Upper lobe of left lung (tissue), 6 donors: Measurements from ENCODE around the gene CYP2J2. TPM values are rescaled to one million over a fixed set of nuclear protein-coding genes. Genes with fewer than 3 reads are reported as not detected.
A peak's percentile ranks its signal among the peaks of the same experiment; 100 is the strongest.

Experiments used
- ATAC-seq, 2 donors: fragments of 200-7000 bp; cut with Tn5 transposase; one replicate each; pipeline ENCODE4 v1.9.1; 2022; ENCODE audit warnings: mild to moderate bottlenecking in 2 of 2, moderate library complexity in 2 of 2; ENCODE audit not compliant: low FRiP score in 2 of 2
- DNase-seq, 2 donors: peaks; one replicate each; pipeline ENCODE4 v3.0.0-alpha.2; 2019 to 2020
- H3K27ac ChIP-seq, 4 donors: fragments of 200-600 bp; sonication (generic); one replicate each; pipeline ENCODE4 v1.5.1; 2016 to 2019
- H3K27me3 ChIP-seq, 4 donors: fragments of 200-600 bp; sonication (generic); one replicate each; pipeline ENCODE4 v1.5.1; 2017 to 2019
- H3K36me3 ChIP-seq, 4 donors: fragments of 200-600 bp; sonication (generic); one replicate each; pipeline ENCODE4 v1.5.1; 2016 to 2019
- H3K4me1 ChIP-seq, 4 donors: fragments of 200-600 bp; sonication (generic); one replicate each; pipeline ENCODE4 v1.5.1; 2018 to 2019
- H3K4me3 ChIP-seq, 4 donors: fragments of 200-600 bp; sonication (generic); one replicate each; pipeline ENCODE4 v1.5.1; 2017 to 2019; ENCODE audit warnings: mild to moderate bottlenecking in 2 of 4, moderate library complexity in 1 of 4
- H3K9me3 ChIP-seq, 4 donors: fragments of 200-600 bp; sonication (generic); one replicate each; pipeline ENCODE4 v1.5.1; 2018 to 2019
- CTCF ChIP-seq, 6 experiments: fragments of 450-650 bp in 4 of 6; fragments of 200-600 bp in 2 of 6; sonication (generic) in 2 of 6; IDR thresholded peaks; one replicate each; pipeline ENCODE4 v1.5.1; 2016 to 2019; ENCODE audit warnings: antibody characterized with exemption in 6 of 6
- EP300 ChIP-seq, 4 donors: sonication (generic); formaldehyde crosslinking; IDR thresholded peaks; one replicate each; pipeline ENCODE4 v1.5.1; 2017; ENCODE audit warnings: antibody characterized with exemption in 4 of 4, control low read depth in 2 of 4
- POLR2A ChIP-seq, 4 donors: fragments of 450-650 bp; IDR thresholded peaks; one replicate each; pipeline ENCODE4 v1.5.1; 2016 to 2017; ENCODE audit warnings: antibody characterized with exemption in 4 of 4, mild to moderate bottlenecking in 2 of 4
- POLR2AphosphoS5 ChIP-seq, 2 donors: sonication (generic); formaldehyde crosslinking; IDR thresholded peaks; one replicate each; pipeline ENCODE4 v1.5.1; 2017; ENCODE audit warnings: antibody characterized with exemption in 2 of 2
- WGBS, 2 donors: methylation state at CpG; one replicate each; pipeline ENCODE4 v1.1.5; 2017 to 2018; 5-methylcytosine and 5-hydroxymethylcytosine counted together
- total RNA-seq, 6 donors: library from RNA; depleted of rRNA in 4 of 6; stranded (reverse); fragments of >200 nt in 4 of 6; gene quantifications; one replicate each; pipeline versions ENCODE4 v1.1.0 to v1.2.1, GENCODE V29; 2016 to 2021
- donor health status: DM: no; HTN: no; CAD: no; lungs with moderate emphysema.
- donor health status: DM: no; HTN: yes; CAD: no; lungs with severe emphysema.

The CYP2J2 gene
- total RNA-seq, 6 donors from 2014 or later, result 1.4 to 13.1 (median 1.8) TPM

DNA sequence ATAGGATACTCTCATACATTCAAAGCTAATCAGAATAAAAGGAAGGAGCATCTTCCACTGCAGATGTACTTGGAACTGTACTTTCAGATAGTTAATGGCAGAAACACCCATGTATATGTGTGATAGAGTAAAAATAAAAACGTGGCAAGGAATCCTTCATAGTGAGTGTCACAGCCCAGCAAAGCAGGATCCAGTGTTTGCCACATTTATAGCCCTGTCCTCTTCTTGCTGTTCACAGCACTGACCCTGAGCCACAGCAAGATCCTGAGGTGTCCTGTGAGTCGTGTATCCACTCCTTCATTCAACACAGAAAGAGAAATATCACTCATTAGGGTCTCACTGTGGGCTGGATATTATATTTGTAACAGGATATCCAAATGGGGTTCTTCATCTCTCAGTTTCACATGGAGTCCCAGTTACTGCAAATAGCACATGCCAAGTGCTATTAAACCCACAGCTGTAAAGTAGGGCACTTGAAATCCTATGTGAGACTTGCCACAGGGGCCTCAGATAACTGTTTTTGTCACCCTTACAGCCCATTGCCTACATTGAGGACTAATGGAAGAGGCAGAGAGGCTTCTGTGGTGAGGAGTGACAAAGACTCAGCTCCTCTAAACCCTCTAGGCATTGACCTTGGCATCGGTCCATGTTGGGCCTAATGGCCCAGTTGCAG is 41.3 kb downstream of the CYP2J2 start:
- TF ChIP-seq POLR2A (IDR thresholded peaks at IDR 0.05) (no peak), POLR2AphosphoS5 (IDR thresholded peaks at IDR 0.05) (no peak), CTCF (IDR thresholded peaks at IDR 0.05) (no peak), EP300 (IDR thresholded peaks at IDR 0.05) (no peak)
- Histone ChIP-seq H3K36me3 (no peaks in the 10 kb centered on the region), H3K4me1 (peaks cover 0 to 1% (median 0%) of the 10 kb centered on the region in 4 donors), H3K27ac (no peak overlapping the region), H3K9me3 (peaks cover 0 to 5% (median 0%) of the 10 kb centered on the region in 4 donors), H3K4me3 (no peak overlapping the region), H3K27me3 (no peaks in the 10 kb centered on the region)
- 55 to 67% methylated on average over 3 of the region's 3 CpGs for WGBS, 2 donors
- ATAC-seq, result no peak
- DNase-seq, result no peak

DNA sequence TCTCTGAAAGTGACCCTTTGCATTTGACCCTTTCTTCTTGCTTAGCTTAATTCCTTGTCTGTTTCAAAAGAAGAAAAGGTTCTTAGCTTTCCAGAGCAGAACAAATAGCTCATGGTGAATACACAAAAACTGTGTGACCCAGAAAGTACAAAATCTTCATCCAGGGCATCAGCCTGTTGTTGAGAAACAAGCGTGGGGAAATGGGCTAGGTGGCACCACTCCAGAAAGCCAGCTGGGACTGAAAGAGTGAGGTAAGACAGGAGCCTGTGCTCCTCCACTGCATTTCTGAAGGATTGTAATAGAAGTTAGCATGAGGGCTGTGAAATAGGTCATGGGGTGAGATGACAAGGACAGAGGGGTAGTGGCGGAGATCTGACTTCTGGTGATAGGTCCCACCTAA is 45.8 kb downstream of the CYP2J2 start:
- Histone ChIP-seq H3K4me1 (peaks cover 0 to 6% (median 3%) of the 10 kb centered on the region in 4 donors), H3K9me3 (peaks cover 0 to 6% (median 4%) of the 10 kb centered on the region in 4 donors), H3K4me3 (no peak overlapping the region), H3K27me3 (no peaks in the 10 kb centered on the region), H3K36me3 (no peaks in the 10 kb centered on the region), H3K27ac (no peak overlapping the region)
- TF ChIP-seq EP300 (IDR thresholded peaks at IDR 0.05) (no peak), CTCF (IDR thresholded peaks at IDR 0.05) (no peak), POLR2A (IDR thresholded peaks at IDR 0.05) (no peak), POLR2AphosphoS5 (IDR thresholded peaks at IDR 0.05) (no peak)
- 74% methylated on average over 2 of the region's 2 CpGs for WGBS, 2 donors
- ATAC-seq (peak in 1 of 2 donors; percentile 49), DNase-seq (no peak)

DNA sequence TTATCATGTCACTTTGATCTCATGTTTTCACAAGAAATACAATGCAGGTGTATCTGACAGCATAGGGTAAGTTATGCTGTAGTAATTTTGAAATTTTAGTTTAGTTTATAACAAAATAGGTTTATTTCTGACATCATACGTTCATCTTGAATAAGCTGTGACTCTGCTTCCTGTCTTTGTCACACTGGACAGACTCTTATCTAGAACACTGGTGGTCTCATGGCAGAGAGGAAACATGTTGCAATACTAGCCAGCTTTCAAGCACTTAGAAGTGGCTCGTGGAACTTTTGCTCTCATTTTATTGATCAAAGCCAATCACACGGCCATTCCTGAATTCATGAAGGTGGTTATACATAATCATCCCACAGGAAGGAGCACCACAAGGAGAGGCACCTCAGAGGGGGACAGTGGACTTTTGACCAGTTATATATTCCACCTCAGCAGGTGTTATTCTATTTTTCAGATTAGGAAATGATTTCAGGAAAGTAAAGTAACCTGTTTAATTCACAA is 46.5 kb downstream of the CYP2J2 start:
- no peak for DNase-seq
- ATAC-seq, result no peak
- no peaks in the 10 kb centered on the region for H3K36me3 ChIP-seq
- no peak for TF ChIP-seq CTCF (IDR thresholded peaks at IDR 0.05)
- no peak for TF ChIP-seq POLR2A (IDR thresholded peaks at IDR 0.05)
- TF ChIP-seq EP300 (IDR thresholded peaks at IDR 0.05), result no peak
- TF ChIP-seq POLR2AphosphoS5 (IDR thresholded peaks at IDR 0.05), result no peak
- H3K27ac ChIP-seq, result no peak overlapping the region
- H3K27me3 ChIP-seq, result no peaks in the 10 kb centered on the region
- 29 to 34% methylated on average over 3 of the region's 3 CpGs for WGBS, 2 donors
- H3K4me3 ChIP-seq, result no peak overlapping the region
- peaks cover 0 to 6% (median 3%) of the 10 kb centered on the region in 4 donors for H3K4me1 ChIP-seq
- peaks cover 0 to 6% (median 4%) of the 10 kb centered on the region in 4 donors for H3K9me3 ChIP-seq

GRCh38 chr1:59879574-59879973 is 47.0 kb downstream of the CYP2J2 start:
- H3K4me3 ChIP-seq, result no peak overlapping the region
- H3K27me3 ChIP-seq, result no peaks in the 10 kb centered on the region
- TF ChIP-seq CTCF (IDR thresholded peaks at IDR 0.05), result peak; percentile 13 to 66 (median 44)
- TF ChIP-seq POLR2AphosphoS5 (IDR thresholded peaks at IDR 0.05), result no peak
- no peak for TF ChIP-seq EP300 (IDR thresholded peaks at IDR 0.05)
- no peak for TF ChIP-seq POLR2A (IDR thresholded peaks at IDR 0.05)
- peaks cover 0 to 6% (median 3%) of the 10 kb centered on the region in 4 donors for H3K4me1 ChIP-seq
- ATAC-seq (peak; percentile 74 to 82), DNase-seq (peak in 1 of 2 donors; percentile 77)
- no peak overlapping the region for H3K27ac ChIP-seq
- H3K36me3 ChIP-seq, result no peaks in the 10 kb centered on the region
- 36 to 59% methylated on average over 5 of the region's 5 CpGs for WGBS, 2 donors
- peaks cover 0 to 6% (median 4%) of the 10 kb centered on the region in 4 donors for H3K9me3 ChIP-seq
